GM10847 (cell line): Measurements from ENCODE around the gene CCDC134.

Experiments used
- POLR2A ChIP-seq: IDR thresholded peaks from 2 replicates; pipeline ENCODE4 v1.6.1; 2011; ENCODE audit not compliant: insufficient read length; ENCODE audit errors: extremely low read depth

Gene CCDC134

GRCh38 chr22:41828516-41828915 lies 28.0 kb downstream of the CCDC134 start:
- no peak for TF ChIP-seq POLR2A

GRCh38 chr22:41830174-41830573 lies 29.7 kb downstream of the CCDC134 start:
- no peak for TF ChIP-seq POLR2A

GRCh38 chr22:41831383-41831782 lies 30.9 kb downstream of the CCDC134 start:
- TF ChIP-seq POLR2A: no peak

- no peak for TF ChIP-seq POLR2A
Observed at GRCh38 chr22:41831828-41832552, 31.5 kb downstream of the CCDC134 start.

- peak; percentile 92 for TF ChIP-seq POLR2A
Observed at GRCh38 chr22:41832553-41833368, 32.3 kb downstream of the CCDC134 start, which contains the start of gene SREBF2. Gene SREBF2, plus strand, starts transcription at chr22:41833105. Its CDS starts 166 bp downstream, at chr22:41833271.

GRCh38 chr22:41833369-41834004 lies 33.0 kb downstream of the CCDC134 start:
- no peak for TF ChIP-seq POLR2A

- TF ChIP-seq POLR2A: no peak
Observed at GRCh38 chr22:41834005-41834944, 33.8 kb downstream of the CCDC134 start.

- no peak for TF ChIP-seq POLR2A
Observed at GRCh38 chr22:41836551-41836950, 36.1 kb downstream of the CCDC134 start.

- no peak for TF ChIP-seq POLR2A
Observed at GRCh38 chr22:41838842-41839618, 38.6 kb downstream of the CCDC134 start.

- TF ChIP-seq POLR2A: no peak
Observed at GRCh38 chr22:41840216-41840615, 39.7 kb downstream of the CCDC134 start.

- no peak for TF ChIP-seq POLR2A
Observed at GRCh38 chr22:41841085-41841712, 40.7 kb downstream of the CCDC134 start.

GRCh38 chr22:41842996-41843970 lies 42.8 kb downstream of the CCDC134 start:
- no peak for TF ChIP-seq POLR2A
